Measurements from ENCODE around the gene DPH2.

The DPH2 gene

GRCh38 chr1:43985984-43986595 is 16.3 kb downstream of the DPH2 start:
- DNase-seq, result no peak

- DNase-seq, result no peak
Measured at GRCh38 chr1:43986712-43987111, 16.9 kb downstream of the DPH2 start.

GRCh38 chr1:43987159-43987902 is 17.5 kb downstream of the DPH2 start:
- no peak for DNase-seq

- DNase-seq, result no peak
Measured at GRCh38 chr1:43990271-43991199, 20.7 kb downstream of the DPH2 start.

GRCh38 chr1:43991200-43991475 is 21.3 kb downstream of the DPH2 start:
- DNase-seq, result no peak

- peak; percentile 76 for DNase-seq
Measured at GRCh38 chr1:43991476-43992231, 21.8 kb downstream of the DPH2 start, which contains the start of gene CCDC24. Gene CCDC24, plus strand, starts transcription at chr1:43991599. Its CDS starts 280 bp downstream, at chr1:43991879.

GRCh38 chr1:43992232-43992995 is 22.6 kb downstream of the DPH2 start:
- DNase-seq, result no peak

- DNase-seq, result no peak
Measured at GRCh38 chr1:43993206-43993914, 23.6 kb downstream of the DPH2 start.

GRCh38 chr1:43994071-43994470 is 24.3 kb downstream of the DPH2 start:
- DNase-seq, result no peak

GRCh38 chr1:43994794-43995790 is 25.3 kb downstream of the DPH2 start:
- no peak for DNase-seq

- no peak for DNase-seq
Measured at GRCh38 chr1:43995984-43996732, 26.3 kb downstream of the DPH2 start.

GRCh38 chr1:43996733-43997115 is 26.9 kb downstream of the DPH2 start:
- no peak for DNase-seq

GRCh38 chr1:43997295-43997999 is 27.6 kb downstream of the DPH2 start:
- DNase-seq, result no peak

- DNase-seq, result no peak
Measured at GRCh38 chr1:43998000-43998378, 28.2 kb downstream of the DPH2 start.

- no peak for DNase-seq
Measured at GRCh38 chr1:43999455-43999854, 29.6 kb downstream of the DPH2 start.

- no peak for DNase-seq
Measured at GRCh38 chr1:44000122-44000665, 30.4 kb downstream of the DPH2 start.

GRCh38 chr1:44002165-44002564 is 32.4 kb downstream of the DPH2 start:
- no peak for DNase-seq

GRCh38 chr1:44002606-44003157 is 32.9 kb downstream of the DPH2 start:
- no peak for DNase-seq
